GM18505 (cell line): ENCODE measurements around the gene TMEM255A.

Source experiments
- ATAC-seq: cut with Tn5 transposase; IDR thresholded peaks from one replicate; pipeline ENCODE4 v1.9.1; 2021; ENCODE audit not compliant: unreplicated experiment
- POLR2A ChIP-seq: IDR thresholded peaks from 4 replicates; pipeline ENCODE4 v1.6.1; 2011; ENCODE audit warnings: borderline replicate concordance; ENCODE audit not compliant: insufficient read depth, insufficient read length; ENCODE audit errors: extremely low read depth

TMEM255A gene

DNA sequence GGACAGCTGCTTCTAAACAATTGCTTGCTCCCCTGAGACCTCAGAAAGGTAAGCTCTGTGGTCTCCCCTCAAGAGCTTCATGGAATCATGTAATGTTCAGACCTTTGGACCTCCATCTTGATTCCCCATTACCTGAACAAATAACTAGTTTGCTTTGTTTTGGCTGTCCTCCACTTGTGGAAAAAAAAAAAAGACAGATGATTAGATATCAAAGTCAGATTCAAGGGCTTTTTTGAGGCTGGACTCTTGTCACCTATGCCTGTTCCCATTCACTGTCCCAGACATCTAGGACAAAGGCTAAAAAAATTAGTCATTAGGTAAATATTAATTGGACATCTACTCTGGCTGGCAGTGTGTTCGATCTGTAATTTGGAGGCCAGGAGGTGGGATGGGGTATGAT is 13.3 kb downstream of the TMEM255A start:
- no peak for ATAC-seq
- TF ChIP-seq POLR2A = no peak

DNA sequence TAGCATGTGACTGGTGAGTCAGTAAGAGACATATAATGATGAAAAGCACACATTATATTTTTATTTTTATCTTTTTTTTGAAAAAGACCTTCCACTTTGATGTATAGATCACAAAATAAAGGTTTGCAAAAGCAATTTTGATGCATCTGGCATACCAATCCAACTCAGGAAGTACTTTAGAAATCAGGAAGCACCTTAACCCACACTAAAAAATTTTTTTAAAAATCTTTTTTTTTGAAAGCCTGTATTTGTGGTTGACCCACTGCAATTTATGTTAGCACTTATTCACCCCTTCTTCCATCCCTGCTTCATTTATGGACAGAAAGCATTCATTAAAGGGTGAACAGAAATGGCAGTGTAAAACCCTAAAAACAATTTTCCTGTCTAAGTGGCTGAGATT is 16.6 kb downstream of the TMEM255A start:
- TF ChIP-seq POLR2A = no peak
- ATAC-seq = no peak

DNA sequence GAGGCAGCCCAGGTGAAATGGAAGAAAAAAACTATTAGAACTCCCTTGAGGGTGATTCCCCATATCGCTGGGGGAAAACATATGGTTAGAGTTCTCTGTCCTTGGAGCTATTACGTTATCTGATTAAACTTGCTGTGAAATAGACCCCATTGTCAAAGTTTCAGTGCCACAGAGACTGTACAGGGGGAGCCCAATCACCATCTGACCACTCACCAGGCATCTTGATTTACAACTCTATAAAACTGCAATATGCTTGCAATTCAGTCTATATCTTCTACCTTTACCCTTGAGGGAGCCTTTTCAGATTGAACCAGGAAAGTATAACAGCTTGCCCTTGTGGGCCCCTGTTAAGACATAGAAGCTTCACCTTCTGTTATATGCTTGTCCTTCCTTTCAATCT is 18.2 kb downstream of the TMEM255A start:
- TF ChIP-seq POLR2A = no peak
- ATAC-seq = no peak

DNA sequence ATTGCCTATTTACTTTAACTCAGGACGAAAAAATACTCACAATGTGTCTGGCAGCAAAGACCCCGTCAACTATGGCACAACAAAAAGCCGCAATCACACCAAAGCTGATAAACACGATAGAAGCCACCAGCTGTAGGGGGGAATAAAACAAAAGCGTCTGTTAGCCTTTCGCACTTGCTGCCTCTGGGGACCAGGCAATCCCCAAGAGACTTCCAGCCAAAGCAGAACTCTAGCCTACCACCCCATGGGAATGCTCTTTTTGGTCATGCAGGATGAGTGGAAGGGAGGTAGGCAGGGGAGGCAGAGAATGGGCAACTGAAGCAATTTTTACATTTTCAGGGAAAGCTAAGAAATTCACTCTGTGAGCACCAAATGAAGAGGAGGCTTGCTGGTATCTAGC is 20.1 kb downstream of the TMEM255A start:
- ATAC-seq = no peak
- no peak for TF ChIP-seq POLR2A

DNA sequence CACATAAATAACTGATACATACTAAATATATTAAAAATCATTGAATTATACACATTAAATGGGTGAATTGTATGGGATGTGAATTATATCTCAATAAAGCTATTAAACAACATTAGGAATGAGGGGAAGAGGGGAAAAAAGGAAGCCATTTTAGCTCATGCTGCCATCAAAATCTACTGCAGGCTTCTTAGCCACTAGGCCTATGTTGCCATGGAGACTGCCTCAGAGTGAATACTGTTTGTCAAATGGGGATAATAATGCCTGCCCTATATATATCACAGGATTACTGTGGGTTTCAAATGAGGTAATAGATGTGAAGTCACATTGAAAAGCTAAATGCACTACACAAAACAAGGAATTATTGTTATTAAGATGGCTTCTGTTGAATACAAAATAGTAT is 21.2 kb downstream of the TMEM255A start:
- no peak for ATAC-seq
- TF ChIP-seq POLR2A = no peak

DNA sequence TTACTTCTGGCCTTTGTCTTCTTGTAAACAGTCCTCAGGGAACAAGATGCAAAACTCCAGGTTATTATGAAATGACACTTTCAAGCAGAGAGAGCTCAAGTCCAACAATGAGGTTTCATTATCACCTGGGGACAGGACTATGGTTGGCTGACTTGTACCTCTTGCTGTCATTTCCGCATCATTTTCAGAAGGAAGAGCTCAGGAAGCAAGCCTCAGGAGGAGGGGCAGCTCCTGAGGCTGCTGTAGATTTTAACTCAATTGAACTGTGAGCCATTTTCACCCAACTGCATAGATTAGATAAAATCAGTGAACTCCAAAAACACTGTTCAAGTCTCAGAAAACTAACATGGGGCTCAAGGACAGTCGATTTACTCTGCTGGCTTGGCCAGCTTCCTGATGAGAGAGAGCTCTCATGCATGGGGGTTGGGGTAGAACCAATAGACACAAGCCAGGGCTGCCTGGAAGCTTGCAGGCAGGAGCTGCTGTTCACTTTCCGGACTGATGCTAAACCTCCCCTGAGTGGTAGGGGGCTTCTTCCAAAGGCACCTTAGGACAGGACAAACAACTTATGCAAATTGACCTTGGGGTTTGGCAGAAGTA is 23.6 kb downstream of the TMEM255A start:
- no peak for TF ChIP-seq POLR2A
- ATAC-seq = peak; percentile 45

DNA sequence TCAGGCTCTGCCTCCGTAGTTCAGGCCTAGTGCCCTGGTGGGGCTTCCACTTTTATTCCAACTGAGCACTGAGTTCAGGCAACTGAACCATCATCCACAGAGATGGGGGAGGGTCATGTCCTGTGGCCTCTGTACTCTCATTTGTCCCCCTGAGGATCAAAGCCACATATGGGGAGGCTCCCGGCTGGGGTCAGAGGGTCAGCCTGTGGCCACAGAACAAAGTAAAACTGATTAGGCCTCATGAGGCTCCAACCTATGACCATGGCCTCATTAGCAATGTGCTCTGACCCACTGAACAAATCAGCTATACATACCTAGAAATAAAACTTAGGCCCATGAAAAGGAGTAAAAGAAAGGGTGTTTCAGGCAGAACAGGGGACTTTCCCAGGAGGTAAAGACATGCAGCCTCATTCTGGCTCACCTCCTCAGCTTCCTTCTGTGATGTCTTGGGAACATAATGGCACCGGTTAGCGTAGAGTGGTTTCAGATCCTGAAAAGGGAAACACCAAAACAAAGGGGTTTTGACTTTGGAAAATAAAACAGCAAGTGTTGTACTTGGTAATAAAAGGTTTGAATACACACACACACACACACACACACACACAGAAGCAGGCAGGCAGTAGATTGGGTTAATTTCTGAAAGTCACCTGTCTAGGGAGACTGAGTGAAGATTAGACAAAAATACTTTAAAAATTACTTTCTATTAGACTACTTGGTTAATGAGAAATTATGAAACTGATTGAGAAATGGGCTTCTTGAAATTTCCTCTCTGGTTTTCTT is 24.3 kb downstream of the TMEM255A start:
- peak; percentile 13 for ATAC-seq
- no peak for TF ChIP-seq POLR2A

DNA sequence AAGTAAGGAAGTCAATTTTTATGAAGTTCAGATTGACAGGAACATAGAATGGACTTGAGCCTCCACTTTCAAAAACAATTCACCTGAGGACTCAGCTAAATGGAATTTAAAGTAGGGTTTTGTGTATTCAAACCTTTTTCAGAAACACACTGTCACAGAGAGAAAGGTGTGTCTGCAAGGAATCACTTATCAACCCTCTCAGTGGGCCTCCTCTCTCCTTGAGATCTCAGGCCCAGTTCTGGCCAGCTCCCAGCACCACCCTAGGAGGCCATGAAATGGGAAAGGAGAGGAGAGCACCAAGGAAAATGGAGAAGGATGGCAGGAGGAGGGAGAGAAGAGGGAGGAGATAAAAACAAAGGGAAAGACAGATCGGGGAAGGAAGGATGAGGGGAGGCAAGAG is 28.6 kb downstream of the TMEM255A start:
- no peak for TF ChIP-seq POLR2A
- ATAC-seq = no peak

DNA sequence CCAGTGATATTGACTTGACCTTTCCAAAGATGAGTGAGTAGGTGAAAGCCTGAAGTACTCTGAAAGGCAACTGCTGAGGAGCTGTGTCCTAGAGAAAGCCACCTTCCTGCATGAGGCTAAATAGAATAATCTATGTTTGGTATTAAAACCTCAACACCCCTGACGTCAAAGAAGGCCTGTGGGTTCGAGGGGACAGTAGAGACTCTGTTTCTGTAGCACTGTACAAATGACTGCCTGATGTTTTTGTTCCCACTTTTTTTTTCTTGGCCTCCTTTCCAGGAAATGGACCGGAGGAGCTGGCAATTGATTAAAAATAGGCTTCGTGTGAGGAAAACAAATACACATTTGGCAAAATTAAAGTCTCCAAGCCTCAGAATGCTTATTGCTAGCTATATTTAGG is 29.5 kb downstream of the TMEM255A start:
- ATAC-seq = no peak
- TF ChIP-seq POLR2A = no peak

DNA sequence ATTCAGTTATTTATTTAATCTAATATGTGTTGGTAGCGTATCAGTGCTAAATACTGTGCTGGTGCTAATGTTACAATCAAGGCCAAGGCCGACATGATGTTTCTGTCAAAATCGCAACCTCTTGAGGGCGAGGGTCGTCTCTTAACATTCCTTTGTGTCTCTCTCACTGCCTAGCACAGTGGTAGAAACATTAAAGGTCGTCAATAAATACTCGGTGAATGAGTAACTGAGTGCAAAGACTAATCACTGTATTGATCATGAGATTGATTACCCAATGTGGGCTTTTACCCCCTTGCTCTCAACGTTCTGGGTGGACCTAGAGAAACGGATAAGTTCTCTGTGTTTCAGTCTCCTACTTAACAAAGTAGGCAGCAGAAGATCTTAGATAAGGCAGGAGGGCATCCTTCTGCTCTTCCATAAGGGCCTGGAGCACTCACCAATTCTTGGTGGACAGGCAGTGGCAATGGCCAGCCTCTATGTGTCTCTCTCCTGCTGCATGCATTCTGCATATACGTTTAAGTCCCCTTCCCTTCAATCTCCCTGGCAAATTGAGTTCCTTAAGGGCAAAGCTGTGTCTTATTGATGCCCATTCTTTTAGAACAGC is 30.1 kb downstream of the TMEM255A start:
- no peak for ATAC-seq
- TF ChIP-seq POLR2A = no peak

DNA sequence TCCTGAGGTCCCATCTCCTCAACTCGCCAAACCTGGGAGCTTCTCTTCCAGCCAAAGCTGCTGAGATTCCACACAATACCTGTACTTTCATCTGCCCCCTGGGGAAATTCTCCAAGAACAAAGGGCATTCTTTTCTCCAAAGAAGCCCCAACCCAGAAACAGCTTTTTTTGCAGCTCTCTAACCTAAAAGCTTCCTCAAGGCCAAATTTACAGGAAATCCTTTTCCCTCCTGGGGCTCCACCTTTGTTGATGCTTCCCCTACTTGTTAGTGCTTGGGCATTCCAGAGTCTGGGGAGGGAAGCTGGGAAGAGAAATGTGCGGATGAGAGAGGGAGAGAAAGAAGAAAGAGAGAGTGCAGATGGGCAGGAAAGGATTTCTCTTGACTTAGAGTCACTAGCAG is 36.3 kb downstream of the TMEM255A start:
- ATAC-seq = no peak
- no peak for TF ChIP-seq POLR2A

DNA sequence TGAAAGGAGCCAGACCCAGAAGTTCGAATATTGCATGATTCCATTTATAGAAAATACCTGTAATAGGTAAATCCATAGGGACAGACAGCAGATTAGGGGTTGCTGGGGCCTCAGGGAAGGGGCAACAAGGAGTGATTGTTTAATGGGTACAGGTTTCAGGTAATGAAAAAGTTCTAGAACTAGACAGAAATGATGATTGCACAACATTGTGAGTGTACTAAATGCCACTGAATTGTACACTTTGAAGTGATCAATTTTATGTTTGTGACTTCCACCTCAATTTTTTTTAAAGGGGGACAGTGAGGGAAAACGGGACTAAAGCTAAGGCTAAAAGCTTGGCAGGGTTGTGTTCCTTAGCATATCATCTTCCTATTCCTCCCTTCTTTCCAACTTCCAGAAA is 37.1 kb downstream of the TMEM255A start:
- no peak for ATAC-seq
- TF ChIP-seq POLR2A = no peak

DNA sequence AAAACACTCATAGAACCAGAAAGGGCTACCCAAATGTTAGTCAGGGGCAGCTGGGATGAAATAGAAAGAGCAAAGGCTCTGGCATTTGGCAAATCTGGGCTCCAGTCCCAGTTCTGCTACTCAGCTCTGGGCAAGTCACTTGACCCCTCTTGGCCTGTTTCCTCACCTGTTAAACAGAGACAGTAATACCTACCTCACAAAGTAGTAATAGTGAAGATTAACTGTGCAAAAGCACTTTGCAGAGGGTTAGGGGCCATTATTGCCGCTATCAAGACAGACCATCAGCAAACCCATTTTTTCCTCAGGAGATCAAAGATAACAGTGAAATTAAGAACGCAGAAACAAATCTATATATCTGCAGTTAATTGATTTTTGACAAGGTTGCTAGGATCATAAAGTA is 40.0 kb downstream of the TMEM255A start:
- TF ChIP-seq POLR2A = no peak
- ATAC-seq = no peak

DNA sequence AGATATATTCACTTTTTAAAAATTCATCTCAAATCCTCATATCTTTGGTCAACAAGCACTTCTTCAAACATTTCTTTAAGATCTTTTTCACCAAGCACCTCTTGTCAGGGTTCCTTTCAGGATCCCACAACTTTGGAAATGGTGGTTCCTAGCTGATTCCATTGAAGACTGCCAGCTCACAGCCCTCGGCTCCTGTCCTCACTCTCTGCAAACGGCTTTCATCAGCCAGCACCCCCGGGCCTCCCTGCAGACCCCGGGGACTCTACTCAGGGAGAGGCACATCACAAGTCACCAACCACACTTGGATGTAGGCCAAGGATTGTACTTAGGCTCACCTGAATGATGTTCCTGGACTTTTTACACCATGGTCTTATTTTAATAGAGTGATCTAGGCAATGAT is 40.7 kb downstream of the TMEM255A start:
- TF ChIP-seq POLR2A = no peak
- ATAC-seq = no peak
